ENCODE results near the gene CNDP2.

CNDP2 gene

GRCh38 chr18:74571895-74572680 lies 75.9 kb downstream of the CNDP2 start:
- DNase-seq (ENCODE audit: low read depth), result no peak

GRCh38 chr18:74573053-74573452 lies 76.9 kb downstream of the CNDP2 start:
- no peak for DNase-seq (ENCODE audit: low read depth)
